ENCODE measurements around the gene FSTL4. TPM values are rescaled to one million over a fixed set of nuclear protein-coding genes. Genes with fewer than 3 reads are reported as not detected.

Gene FSTL4
- total and polyA plus RNA-seq, 2 of the 13 experiments (the other 11 are each of a cell fraction or from before 2014, with no cell fraction given): 2.1 to 3.0 TPM

- TF ChIP-seq BCL3 (CRISPR knock-in tag; IDR thresholded peaks at IDR 0.05): no peak
- TF ChIP-seq ZNF138 (CRISPR knock-in tag; IDR thresholded peaks at IDR 0.05; ENCODE audit: low read depth): no peak
- TF ChIP-seq MNT (IDR thresholded peaks at IDR 0.05): no peak
- TF ChIP-seq GZF1 (CRISPR knock-in tag; IDR thresholded peaks at IDR 0.05): no peak
Measured at GRCh38 chr5:133454442-133454841, 157.9 kb downstream of the FSTL4 start (continued).

DNA sequence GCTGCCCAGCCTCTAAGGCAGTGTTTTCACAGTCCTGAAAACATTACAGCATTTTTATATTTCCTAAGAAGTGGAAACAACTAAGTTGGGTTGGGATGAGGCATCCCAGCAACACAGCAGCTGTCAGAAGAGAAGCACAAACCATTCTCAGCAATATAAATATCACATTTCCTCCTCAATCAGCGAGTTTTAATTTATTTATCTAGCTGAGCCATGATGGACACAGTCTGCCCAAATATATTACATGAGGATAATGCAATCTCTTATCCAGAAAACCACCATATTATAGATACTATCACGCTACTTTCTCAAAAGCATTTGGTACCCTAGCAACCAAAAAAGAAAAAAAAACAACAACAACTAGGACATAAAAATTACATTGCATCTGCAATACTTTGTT is 158.5 kb downstream of the FSTL4 start:
- Histone ChIP-seq H3K9ac (ENCODE audit: insufficient read depth, low read depth, low read length) (no peak overlapping the region), H3K79me2 (ENCODE audit: insufficient read depth, low read length) (no peaks in the 10 kb centered on the region), H3K27me3 (ENCODE audit: control insufficient read depth in 1 of 2, insufficient read depth in 2 of 2, low read length in 2 of 2) (peaks cover 1 to 6% of the 10 kb centered on the region in 2 experiments; a peak in 2 of 5 replicates), H4K20me1 (ENCODE audit: insufficient read depth, low read length) (no peaks in the 10 kb centered on the region), H3K9me3 (ENCODE audit: low read length) (no peaks in the 10 kb centered on the region), H3K36me3 (replicated peaks in 1 of 2; ENCODE audit: control insufficient read depth in 1 of 2, insufficient read depth in 2 of 2, low read length in 2 of 2) (no peaks in the 10 kb centered on the region), H3K4me1 (ENCODE audit: insufficient read depth, low read length) (no peaks in the 10 kb centered on the region), H3K4me3 (replicated peaks in 1 of 3; ENCODE audit: insufficient read depth in 1 of 3, low read depth in 2 of 3, low read length in 3 of 3) (no peak overlapping the region), H2AFZ (ENCODE audit: low read length) (no peak overlapping the region), H3K27ac (ENCODE audit: extremely low read length, insufficient read depth, low read length) (no peak overlapping the region), H3K4me2 (ENCODE audit: low read depth, low read length) (no peak overlapping the region)
- 1% methylated on average over 2 of the region's 2 CpGs for WGBS (ENCODE audit: low lambda C conversion rate)
- CTCF ChIA-PET (ENCODE audit: low intra/inter-chr PET ratio, low total read pairs): no interaction called here
- POLR2A ChIA-PET: no interaction called here
- no TSS peak for BruUV-seq (replicated peaks)
- no peak for FAIRE-seq
- no peak for DNase-seq (ENCODE audit: low spot score)
- intact Hi-C loops (cut with micrococcal nuclease; ENCODE audit: unreplicated experiment): no loop called here
- in situ Hi-C loops (cut with HindIII; ENCODE audit: extremely low pct_ligation_motif_present, low pct_unique_long_range_greater_than_20kb): no loop called here
- ATAC-seq: no peak
- TF ChIP-seq ZBTB7B (CRISPR knock-in tag; IDR thresholded peaks at IDR 0.05): no peak
- TF ChIP-seq ZNF607 (CRISPR knock-in tag; IDR thresholded peaks at IDR 0.05; ENCODE audit: borderline replicate concordance): no peak
- TF ChIP-seq NFE2L1 (CRISPR knock-in tag; IDR thresholded peaks at IDR 0.05; ENCODE audit: borderline replicate concordance): no peak
- no peak for TF ChIP-seq ZSCAN25 (CRISPR knock-in tag; IDR thresholded peaks at IDR 0.05)
- TF ChIP-seq KDM1A (CRISPR knock-in tag; IDR thresholded peaks at IDR 0.05): no peak
- no peak for TF ChIP-seq CEBPZ (IDR thresholded peaks at IDR 0.05; ENCODE audit: low read length)
- TF ChIP-seq SETDB1 (CRISPR knock-in tag; IDR thresholded peaks at IDR 0.05; ENCODE audit: borderline replicate concordance): no peak
- no peak for TF ChIP-seq ZNF883 (CRISPR knock-in tag; IDR thresholded peaks at IDR 0.05; ENCODE audit: not compliant biosample characterization)
- TF ChIP-seq, protein P1, sequence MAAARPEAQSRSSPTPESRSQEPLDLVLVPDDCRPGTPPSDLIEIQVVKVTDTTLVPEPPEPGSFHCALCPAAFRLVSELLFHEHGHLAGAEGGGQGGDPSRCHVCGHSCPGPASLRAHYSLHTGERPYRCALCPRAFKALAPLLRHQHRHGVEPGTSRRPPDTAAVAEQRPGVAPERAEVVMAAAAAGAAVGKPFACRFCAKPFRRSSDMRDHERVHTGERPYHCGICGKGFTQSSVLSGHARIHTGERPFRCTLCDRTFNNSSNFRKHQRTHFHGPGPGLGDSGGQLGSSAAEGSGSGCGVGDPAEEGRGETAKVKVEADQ (CRISPR knock-in tag; IDR thresholded peaks at IDR 0.05; ENCODE audit: borderline replicate concordance): no peak
- TF ChIP-seq GZF1 (CRISPR knock-in tag; IDR thresholded peaks at IDR 0.05): no peak
- TF ChIP-seq RBM22 (optimal IDR thresholded peaks at IDR 0.05; ENCODE audit: low read length): no peak
- TF ChIP-seq, protein P2, sequence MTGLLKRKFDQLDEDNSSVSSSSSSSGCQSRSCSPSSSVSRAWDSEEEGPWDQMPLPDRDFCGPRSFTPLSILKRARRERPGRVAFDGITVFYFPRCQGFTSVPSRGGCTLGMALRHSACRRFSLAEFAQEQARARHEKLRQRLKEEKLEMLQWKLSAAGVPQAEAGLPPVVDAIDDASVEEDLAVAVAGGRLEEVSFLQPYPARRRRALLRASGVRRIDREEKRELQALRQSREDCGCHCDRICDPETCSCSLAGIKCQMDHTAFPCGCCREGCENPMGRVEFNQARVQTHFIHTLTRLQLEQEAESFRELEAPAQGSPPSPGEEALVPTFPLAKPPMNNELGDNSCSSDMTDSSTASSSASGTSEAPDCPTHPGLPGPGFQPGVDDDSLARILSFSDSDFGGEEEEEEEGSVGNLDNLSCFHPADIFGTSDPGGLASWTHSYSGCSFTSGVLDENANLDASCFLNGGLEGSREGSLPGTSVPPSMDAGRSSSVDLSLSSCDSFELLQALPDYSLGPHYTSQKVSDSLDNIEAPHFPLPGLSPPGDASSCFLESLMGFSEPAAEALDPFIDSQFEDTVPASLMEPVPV (CRISPR knock-in tag; IDR thresholded peaks at IDR 0.05): no peak

All from HepG2 (cell line).